ENCODE measurements around the gene HSD17B7.
"Not testable (repeated sequence)": the region's sequence is repeated elsewhere in the genome, so short reads cannot be mapped to it uniquely, and the experiment has no call there.

HSD17B7 gene

DNA sequence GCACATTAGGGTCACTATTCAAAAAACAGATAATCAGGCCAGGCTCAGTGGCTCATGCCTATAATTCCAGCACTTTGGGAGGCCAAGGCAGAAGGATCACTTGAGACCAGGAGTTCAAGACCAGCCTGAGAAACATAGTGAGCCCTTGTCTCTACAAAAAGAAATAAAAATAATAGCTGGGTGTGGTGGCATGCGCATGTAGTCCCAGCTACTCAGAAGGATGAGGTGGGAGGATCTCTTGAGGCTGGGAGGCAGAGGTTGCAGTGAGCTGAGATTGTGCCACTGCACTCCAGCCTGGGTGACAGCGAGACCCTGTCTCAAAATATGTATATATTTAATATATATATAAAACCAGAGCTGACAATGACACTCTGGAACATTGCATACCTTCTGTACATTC lies 21.9 kb downstream of the HSD17B7 start:
- DNase-seq: not testable (repeated sequence)

DNA sequence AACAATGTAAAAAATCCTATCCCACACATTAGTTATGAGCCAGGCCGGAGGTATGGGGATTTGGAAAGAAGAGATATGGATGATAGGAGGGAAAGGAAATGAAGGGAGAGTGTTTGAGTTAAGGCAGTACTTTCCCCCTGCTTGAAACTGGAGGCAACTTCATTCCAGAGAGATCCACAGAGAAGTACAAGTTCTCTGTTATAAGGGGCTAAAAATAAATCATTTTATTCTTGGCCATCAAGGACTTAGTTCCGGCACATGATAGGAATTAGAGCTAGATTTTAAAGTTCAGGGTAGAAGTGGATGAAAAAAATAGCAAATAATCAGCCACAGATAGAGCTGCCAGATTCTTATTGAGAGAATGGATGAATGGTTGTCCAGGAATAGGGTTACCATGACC lies 27.6 kb downstream of the HSD17B7 start:
- DNase-seq: not testable (repeated sequence)

DNA sequence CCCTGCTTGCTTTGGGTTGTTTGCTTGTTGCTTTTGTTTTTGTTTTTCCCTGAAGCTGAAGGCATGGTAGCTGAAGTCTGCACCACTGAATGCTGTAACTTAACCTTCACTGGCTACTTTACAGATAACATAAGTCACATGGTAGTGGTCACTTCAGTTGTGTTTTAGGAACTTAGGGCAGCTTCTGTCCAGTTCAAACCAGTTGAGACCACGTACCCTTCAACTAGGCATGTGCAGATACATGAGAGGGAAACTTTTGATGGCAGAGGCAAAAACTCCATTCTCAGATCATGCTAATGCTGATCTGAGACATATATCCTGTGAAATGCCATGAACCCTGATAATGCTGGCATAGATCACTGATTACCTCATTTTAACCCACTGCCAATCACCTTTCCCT lies 28.2 kb downstream of the HSD17B7 start:
- not testable (repeated sequence) for DNase-seq

DNA sequence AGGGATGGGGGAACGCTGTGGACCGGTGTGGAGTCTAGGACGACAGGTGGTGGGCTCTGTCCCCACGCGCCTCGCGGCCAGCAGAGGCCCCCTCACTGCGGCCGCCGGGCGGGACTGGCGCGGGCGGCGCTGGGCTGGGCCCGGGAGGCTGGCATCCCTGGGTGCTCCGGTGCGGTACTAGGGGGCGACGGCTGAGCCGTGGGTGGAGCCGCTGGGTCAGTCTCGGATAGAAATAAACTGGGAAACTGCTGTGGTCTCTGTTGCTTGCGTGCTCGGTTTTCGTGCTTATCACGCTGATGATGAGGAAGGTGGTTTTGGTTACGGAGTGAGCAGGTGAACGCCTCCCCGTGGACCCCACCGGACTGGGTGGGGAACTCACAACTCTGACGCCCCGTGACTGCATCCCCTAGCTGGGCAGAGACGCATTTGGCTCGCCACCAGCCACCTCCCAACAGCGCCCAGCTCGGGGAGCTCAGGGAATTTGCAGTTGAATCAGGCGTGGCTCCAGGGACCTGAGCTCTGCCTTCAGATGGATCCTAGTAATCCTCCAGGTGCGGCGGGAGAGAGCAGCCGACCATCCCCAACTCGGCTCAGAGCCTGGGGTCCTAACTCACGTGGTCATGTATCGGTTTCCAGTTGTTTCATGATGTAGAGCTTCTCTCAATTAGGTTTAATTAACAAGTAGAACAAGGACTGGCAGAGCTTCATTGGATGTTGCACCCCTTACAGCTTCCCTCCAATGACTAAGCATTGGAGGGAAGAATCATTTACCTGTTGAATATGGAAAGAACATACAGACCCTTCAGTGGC lies 32.1 kb downstream of the HSD17B7 start:
- peak; percentile 16 for DNase-seq

DNA sequence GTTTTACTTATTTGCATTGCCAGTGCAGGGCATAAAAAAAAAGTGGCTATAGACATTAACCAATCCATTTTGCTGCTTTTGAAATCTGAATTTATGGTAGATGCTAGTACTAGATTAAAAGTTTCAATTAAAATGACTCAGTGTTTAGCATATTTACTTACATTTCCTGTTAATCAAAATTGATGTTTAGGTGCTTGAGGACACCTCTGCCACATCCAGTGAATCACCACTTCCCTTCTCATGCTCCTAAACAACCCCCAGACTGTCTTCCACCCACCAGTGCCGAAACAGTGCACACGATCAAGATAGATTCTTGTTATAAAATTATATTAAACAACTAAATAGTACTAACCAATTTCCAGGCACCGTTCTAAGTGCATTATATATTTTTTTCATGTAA lies 32.7 kb downstream of the HSD17B7 start:
- no peak for DNase-seq

DNA sequence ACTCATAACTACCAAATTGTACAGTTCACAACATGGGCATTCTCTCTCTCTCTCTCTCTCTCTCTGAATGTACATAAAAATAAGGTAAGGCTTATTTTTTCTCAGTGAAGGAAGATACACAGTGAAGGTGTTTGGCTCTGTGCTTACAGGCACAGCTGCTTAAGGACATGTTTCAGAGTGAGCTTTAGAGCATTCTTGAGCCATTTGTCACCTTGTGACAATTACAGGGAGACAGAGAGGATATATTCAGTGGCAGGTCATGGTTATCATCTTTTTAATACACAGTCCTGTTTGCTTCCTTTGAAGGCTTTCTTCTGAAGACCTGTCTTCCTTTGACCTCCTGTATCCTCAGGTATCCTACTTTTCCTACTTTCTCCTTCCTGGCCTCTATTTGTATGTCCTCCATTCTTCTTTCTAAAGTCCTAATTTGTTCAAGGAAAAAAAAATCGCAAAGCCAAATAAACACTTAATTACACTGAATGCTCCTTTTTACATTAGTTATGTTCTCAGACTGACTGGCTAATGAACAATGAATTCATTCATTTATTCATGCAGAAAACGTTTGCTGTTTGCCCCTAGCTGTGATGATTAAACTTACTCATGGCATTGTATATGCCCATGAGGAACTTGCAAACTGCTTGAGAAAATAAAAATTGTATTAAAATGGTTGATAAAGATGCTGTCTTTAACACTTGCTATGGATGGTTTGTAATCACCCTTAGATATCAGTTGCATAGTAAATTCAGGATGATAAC lies 33.4 kb downstream of the HSD17B7 start:
- no peak for DNase-seq

DNA sequence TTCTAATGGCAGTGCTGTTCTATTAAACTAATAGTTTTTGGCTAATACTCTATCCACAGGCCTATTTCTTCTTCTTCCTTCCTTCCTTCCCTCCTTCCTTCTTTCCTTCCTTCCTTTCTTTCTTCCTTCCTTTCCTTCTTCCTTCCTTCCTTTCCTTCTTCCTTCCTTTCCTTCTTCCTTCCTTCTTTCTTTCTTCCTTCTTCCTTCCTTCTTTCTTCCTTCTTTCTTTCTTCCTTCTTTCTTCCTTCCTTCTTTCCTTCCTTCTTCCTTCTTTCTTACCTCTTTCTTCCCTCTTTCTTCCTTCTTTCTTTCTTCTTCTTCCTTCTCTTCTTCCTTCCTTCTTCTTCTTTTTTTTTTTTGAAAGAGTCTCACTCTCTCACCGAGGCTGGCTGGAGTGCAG lies 38.8 kb downstream of the HSD17B7 start:
- no peak for DNase-seq

DNA sequence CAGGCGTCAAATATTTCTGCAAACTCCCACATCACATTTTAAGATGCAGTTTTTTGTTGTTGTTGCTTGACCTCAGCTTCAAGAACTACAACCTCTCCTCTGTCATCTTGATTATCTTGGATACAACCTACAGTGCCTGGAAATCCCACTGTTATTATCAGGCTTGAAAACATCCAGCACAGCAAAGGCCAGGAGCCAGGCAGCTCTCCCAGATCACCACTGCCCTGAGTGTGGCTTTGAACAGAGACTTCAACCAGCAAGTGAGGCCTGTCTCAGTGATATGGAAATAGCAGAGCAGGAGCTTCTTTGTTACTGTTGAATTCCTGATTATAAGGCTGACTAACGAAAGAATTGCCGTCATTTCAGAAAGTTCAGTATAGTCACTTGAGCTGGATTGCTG lies 42.0 kb downstream of the HSD17B7 start:
- DNase-seq: no peak

DNA sequence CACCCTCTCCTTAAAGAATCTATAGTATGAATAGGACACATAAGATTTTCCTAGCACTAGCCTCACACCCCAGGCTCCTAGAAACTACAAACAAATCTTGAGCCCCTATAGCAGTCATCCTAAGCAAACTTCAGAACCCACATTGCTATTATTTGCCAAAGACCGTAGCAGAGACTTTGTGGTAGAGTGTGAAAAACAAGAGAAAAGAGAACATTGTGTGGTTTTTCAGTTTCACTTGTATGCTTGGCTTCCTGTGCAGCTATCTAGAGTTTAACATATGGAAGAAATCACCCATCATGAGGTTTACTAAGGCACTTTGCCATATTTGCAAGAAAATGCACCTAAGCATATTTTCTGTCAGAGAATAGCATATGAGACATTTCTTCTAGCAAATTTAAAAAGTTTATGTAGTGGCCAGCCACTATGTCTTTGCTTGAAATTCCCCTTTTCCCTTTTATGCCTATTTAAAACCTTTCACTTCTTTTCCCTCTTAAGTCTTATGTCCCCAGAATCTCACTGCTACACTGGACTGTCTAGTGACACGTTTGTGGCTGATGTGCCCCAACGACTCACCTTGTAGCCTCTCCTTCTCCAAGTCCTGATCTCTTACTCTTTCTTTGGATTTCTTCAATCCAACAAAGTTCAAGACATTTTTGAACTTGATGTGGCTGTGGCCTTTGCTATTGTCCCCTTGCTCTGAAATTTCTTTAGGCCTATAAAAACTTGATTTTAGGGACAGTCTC lies 44.8 kb downstream of the HSD17B7 start:
- DNase-seq: no peak

DNA sequence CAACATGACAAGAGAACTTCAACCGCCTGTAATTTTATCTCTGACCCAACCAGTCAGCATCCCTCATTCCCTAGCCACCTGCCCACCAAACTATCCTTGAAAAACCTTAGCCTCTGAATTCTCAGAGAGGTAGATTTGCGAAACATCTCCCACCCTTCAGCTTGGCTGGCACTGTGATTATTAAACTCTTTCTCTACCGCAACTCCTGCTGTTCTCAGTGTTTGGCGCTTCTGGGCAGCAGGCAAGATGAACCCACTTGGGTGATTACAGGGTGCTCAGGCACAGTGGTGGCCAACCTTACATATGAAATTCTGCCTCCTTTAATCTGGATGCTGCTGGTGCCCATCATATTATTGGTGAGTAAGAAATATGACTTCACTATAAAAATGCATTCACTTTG lies 48.4 kb downstream of the HSD17B7 start:
- DNase-seq: no peak

DNA sequence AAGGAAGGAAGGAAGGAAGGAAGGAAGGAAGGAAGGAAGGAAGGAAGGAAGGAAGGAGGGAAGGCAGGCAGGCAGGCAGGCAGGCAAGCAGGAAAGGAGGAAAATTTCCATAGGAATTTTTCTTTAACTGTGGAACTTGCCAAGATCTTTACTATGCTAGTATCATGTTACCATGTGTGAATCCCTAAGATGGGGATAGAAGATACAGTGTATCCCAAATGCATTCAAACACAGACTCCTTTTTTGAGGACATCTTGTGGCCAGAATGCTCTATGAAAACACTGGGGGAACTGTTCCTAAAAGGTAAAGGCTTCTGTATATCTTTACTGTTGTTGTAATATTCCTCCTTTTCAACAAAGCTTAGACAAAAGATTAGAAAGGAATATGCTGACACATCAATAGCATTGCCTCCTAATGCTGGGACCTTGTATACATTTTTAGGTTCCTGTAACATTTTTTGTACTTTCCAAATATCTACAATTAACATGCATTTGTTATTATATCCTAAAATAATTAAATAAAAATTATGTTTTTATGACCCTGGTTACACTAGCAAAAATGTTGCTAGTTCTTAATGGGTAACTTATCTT lies 49.8 kb downstream of the HSD17B7 start:
- no peak for DNase-seq

DNA sequence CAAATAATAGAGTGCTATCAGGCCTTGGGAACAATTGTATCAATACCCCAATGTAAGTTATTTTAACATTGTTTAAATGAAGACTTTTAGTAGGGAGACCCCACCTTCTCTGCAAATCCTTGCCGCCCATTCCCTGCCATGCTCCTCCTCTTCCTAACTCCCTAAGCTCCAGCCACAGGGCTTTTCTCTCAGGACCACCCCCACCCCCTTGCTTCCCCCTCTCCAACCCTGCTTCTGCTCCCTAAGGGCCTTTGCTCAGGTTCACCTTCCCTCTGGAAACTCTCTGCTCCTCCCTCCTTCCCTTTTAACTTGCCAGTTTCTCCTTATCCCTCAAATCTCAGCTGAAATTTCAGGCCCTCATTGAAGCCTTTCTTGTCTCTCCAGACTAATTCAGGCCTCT lies 53.7 kb downstream of the HSD17B7 start:
- no peak for DNase-seq

DNA sequence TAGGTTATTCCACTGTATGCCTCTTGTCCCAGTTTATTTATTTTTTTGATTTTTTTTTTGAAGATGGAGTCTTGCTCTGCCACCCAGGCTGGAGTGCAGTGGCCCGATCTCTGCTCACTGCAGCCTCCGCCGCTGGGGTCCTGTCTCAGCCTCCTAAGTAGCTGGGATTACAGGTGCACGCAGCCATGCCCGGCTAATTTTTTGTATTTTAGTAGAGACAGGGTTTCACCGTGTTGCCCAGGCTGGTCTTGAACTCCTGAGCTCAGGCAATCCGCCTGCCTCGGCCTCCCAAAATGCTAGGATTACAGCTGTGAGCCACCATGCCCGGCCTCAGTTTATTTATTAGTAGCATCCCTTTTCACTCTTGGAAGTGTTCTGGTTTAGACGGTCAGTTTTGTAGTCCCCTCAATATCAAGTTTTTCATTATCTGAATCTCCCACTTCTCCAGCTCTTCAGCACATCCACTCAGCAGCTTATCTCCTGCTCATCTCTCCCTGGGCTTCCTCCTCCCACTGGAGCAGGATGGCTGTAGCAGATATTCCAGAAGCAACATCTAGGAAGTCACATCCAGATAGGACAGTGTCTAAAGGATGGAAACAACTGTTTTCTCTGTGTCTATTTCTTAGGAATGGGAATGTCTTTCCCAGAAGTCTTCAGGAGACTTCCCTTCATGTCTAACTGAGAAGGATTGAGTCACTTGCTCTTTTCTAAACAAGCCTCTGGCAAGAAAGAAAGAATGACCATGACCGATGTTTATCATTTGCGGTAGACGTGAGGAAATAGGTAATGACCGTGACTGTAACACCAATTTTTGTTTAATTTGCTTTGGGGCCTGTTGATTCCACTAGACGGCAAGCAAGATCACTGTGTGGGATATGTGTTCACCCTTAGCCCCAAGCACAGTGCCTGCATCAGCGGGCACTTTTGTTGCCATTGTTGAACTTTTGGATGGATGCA lies 56.0 kb downstream of the HSD17B7 start:
- DNase-seq: no peak

DNA sequence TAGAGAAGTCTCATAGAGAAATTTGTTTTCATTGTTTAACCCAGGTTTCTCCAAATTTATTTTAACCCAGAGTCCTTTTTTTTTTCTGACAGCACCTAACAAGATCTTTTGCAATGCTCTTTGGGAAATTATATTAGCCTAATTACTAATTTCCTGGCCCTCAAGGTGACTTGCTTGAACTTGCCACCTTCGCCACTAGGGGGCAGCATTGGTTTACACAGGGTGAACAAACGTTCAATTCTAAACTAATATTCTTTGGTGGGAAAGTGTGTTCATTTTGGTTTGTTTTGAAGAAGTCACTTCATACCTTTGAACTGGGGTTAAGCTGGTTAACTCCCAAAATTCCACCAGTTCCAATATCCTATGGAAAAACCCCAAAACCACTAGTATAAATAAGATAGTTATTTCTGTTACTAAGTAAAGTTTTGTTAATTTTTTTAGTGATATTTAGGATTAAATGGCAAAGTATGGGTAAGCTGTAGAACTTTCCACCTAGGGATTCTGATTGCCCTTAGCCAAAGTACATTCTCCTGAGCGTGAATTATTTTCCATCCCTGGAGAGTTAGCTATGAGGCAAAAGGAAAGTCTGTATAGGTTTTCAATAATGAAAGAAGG lies 57.4 kb downstream of the HSD17B7 start:
- DNase-seq: peak; percentile 77

DNA sequence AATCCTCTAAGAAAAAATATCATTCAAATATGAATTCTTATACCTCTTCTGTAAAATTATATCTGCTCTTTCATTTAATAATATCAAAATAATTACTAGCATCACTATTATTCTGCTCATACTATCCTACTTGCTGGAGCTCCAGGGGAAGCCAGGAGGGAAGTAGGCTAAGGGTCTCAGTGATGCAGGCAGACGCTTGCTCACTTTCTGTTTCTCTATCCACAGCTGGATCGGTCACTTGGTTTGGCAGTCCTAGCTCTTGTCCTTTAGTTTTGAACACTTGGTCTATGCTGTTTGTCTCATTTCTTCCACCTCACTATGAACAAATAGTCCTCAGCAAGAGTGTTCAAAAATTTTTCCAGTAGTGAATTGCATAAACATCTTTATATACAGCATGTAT lies 59.2 kb downstream of the HSD17B7 start:
- no peak for DNase-seq

DNA sequence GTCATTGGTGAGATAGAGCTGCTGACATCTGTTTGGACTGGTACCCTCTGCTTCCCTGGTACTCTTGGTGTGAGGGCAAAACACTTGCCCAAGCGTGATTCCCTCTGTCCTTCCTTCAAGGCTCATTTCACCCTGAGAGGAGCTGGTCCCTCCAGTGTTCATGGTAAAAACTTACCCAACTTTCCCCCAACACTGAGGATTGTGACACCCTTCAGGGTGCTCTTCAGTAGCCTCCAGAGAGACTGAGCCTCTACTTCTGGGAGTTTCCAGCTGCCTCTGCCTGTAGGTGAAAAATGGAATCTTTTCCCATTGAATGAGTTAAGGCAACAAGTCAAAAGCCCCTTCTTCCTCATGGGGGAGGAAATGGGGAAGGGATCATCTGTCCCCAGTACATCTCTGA lies 60.8 kb downstream of the HSD17B7 start:
- DNase-seq: no peak

DNA sequence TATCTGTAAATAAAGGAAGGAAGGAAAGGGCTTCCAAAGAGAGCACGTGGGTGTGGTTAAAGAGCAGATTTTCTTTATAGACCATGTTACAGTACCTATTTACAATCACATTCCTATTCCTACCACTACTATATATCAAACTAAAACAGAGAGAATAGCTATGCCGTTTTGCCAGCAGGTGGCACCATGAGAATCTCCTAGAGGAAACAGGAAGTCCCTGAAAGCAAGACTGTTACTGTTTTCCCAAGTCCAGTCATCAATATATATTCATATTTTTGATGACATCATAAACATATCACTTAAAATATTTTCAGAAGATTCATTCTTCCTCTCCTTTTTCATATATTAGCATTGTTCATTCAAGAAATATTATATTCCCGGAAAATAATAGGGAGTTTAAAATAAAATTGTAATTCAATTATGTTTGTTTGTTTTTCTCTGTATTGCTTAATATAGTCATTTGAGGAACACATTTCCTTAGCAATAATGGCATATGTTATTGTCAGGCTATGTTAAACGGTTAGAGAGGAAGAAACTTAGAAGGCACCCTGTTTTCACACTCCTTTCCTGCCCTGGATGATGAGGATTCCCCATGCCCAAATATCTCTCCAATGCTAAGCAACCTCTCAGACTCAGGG lies 63.9 kb downstream of the HSD17B7 start:
- peak; percentile 62 for DNase-seq

DNA sequence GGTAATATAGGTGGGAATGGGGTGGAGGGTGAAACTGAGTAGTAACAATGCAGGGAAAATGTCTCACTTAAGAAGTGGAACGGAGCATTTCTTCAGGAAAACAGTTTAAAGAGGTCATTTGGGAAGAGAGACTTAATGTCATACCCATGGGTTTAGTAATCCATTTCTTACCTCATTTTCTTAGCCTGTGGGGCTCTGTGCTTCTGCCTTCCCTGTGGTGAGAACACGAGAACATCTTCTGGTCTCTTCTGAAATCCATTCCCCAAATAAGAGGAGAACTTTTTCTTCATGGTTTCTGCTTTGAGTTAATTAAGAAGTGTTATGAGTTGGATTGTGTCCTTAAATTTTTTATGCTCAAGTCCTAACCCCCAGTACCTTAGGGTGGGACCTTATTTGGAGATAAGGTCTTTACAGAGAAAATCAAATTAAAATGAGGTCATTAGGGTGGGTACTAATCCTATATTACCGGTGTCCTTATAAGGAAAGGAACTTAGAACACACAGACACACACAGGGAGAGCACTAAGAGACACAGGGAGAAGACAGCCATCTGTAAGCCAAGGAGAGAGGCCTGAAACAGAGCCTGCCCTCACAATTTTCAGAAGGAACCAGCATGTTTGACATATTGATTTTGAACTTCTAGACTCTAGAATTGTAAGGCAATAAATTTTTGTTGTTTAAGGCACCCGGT lies 65.1 kb downstream of the HSD17B7 start:
- no peak for DNase-seq

DNA sequence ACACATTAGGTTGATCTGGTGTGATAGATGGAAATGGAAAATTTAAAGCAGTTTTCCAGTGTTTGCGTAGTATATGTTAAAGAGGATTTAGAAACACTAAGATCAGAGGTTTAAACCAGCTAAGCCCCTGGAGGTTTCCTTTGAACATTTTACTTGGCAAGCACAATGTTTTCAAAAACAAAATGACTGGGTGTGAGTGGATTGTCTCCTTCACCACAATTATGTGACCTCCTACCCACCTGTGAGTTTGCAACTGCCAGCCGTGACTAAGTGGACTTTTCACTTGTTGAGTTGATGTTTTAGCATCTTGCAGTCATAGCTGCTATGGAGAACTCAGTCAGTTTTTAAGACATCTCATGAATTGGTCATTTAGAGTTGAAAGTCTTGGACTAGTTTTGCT lies 65.8 kb downstream of the HSD17B7 start:
- DNase-seq: no peak

DNA sequence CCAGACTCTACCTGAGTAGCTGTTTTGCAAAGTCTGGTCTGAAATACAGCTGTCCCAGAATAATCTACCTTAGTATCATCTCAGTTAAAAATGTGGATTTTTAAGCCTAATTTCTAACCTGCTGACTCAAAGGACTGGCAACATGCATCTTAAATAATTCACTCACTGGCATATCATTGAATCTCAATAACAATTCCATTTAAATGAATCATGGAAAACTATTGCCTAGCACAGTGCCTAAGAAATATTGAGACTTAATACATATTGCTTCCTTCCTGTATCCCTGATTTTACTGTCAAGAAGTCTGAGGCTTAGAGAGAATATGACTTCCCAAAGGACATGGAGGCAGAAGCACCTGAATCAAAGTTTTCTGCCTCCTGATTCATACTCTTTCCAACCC lies 67.3 kb downstream of the HSD17B7 start:
- no peak for DNase-seq

Data from femur (tissue), 1 donor.